Measurements from ENCODE around the gene SLC38A5. TPM values are rescaled to one million over a fixed set of nuclear protein-coding genes. Genes with fewer than 3 reads are reported as not detected.

SLC38A5 gene
- total RNA-seq, 1 experiment from 2014 or later: 0.46 TPM

- H3K27ac ChIP-seq: no peak overlapping the region
- H3K9me3 ChIP-seq (ENCODE audit: insufficient read depth, low read depth): no peaks in the 10 kb centered on the region
- H3F3A ChIP-seq (ENCODE audit: insufficient read depth, low read depth): no peaks in the 10 kb centered on the region
- H3K9me2 ChIP-seq (ENCODE audit: insufficient read depth): no peaks in the 10 kb centered on the region
- no peaks in the 10 kb centered on the region for H3K4me1 ChIP-seq (replicated peaks; ENCODE audit: insufficient read depth)
- no peaks in the 10 kb centered on the region for H3K79me2 ChIP-seq (ENCODE audit: low read depth)
- ChIA-PET CTCF (no interaction called here), POLR2A (ENCODE audit: unreplicated experiment) (no interaction called here)
- H4K20me1 ChIP-seq (ENCODE audit: insufficient read depth): no peaks in the 10 kb centered on the region
- intact Hi-C loops (cut with micrococcal nuclease; ENCODE audit: unreplicated experiment): no loop called here
- no peak for DNase-seq
- H3K36me3 ChIP-seq (ENCODE audit: low read depth): no peaks in the 10 kb centered on the region
- H2AFZ ChIP-seq: no peak overlapping the region
- no peaks in the 10 kb centered on the region for H3K27me3 ChIP-seq (ENCODE audit: insufficient read depth, low read depth)
- BruUV-seq (replicated peaks): no TSS peak
- no peak overlapping the region for H3K4me3 ChIP-seq
- H3K4me2 ChIP-seq: no peak overlapping the region
- TF ChIP-seq CTCF (conservative IDR thresholded peaks at IDR 0.05) (no peak), EZH2 (IDR thresholded peaks at IDR 0.05; ENCODE audit: low read depth) (no peak)
These were observed 1.8 kb downstream of the SLC38A5 start for GRCh38 chrX:48468247-48468671.

- intact Hi-C loops (cut with micrococcal nuclease; ENCODE audit: unreplicated experiment): no loop called here
These were observed 2.7 kb downstream of the SLC38A5 start for GRCh38 chrX:48467281-48467761.

GRCh38 chrX:48466696-48467095, 3.4 kb downstream of the SLC38A5 start:
- Histone ChIP-seq H3K27me3 (ENCODE audit: insufficient read depth, low read depth) (no peaks in the 10 kb centered on the region), H3K27ac (no peak overlapping the region), H3K9me2 (ENCODE audit: insufficient read depth) (no peaks in the 10 kb centered on the region), H3K9me3 (ENCODE audit: insufficient read depth, low read depth) (no peaks in the 10 kb centered on the region), H3K4me1 (replicated peaks; ENCODE audit: insufficient read depth) (no peaks in the 10 kb centered on the region), H4K20me1 (ENCODE audit: insufficient read depth) (no peaks in the 10 kb centered on the region), H3K4me2 (no peak overlapping the region), H2AFZ (no peak overlapping the region), H3F3A (ENCODE audit: insufficient read depth, low read depth) (no peaks in the 10 kb centered on the region), H3K36me3 (ENCODE audit: low read depth) (no peaks in the 10 kb centered on the region), H3K79me2 (ENCODE audit: low read depth) (no peaks in the 10 kb centered on the region), H3K4me3 (no peak overlapping the region)
- CTCF ChIA-PET: no interaction called here
- no peak for TF ChIP-seq EZH2 (IDR thresholded peaks at IDR 0.05; ENCODE audit: low read depth)
- no peak for TF ChIP-seq CTCF (conservative IDR thresholded peaks at IDR 0.05)
- DNase-seq: no peak
- POLR2A ChIA-PET (ENCODE audit: unreplicated experiment): no interaction called here
- no TSS peak for BruUV-seq (replicated peaks)
- intact Hi-C loops (cut with micrococcal nuclease; ENCODE audit: unreplicated experiment): no loop called here

More at GRCh38 chrX:48467281-48467761, 2.7 kb downstream of the SLC38A5 start:
- no peak for DNase-seq
- H3K27ac ChIP-seq: no peak overlapping the region
- no peaks in the 10 kb centered on the region for H3K9me3 ChIP-seq (ENCODE audit: insufficient read depth, low read depth)
- no peaks in the 10 kb centered on the region for H3K4me1 ChIP-seq (replicated peaks; ENCODE audit: insufficient read depth)
- no peaks in the 10 kb centered on the region for H3F3A ChIP-seq (ENCODE audit: insufficient read depth, low read depth)
- H2AFZ ChIP-seq: no peak overlapping the region
- no peaks in the 10 kb centered on the region for H3K9me2 ChIP-seq (ENCODE audit: insufficient read depth)
- no TSS peak for BruUV-seq (replicated peaks)
- no peaks in the 10 kb centered on the region for H4K20me1 ChIP-seq (ENCODE audit: insufficient read depth)
- TF ChIP-seq CTCF (conservative IDR thresholded peaks at IDR 0.05) (no peak), EZH2 (IDR thresholded peaks at IDR 0.05; ENCODE audit: low read depth) (no peak)
- POLR2A ChIA-PET (ENCODE audit: unreplicated experiment): no interaction called here
- CTCF ChIA-PET: no interaction called here
- no peak overlapping the region for H3K4me2 ChIP-seq
- H3K4me3 ChIP-seq: no peak overlapping the region
- no peaks in the 10 kb centered on the region for H3K79me2 ChIP-seq (ENCODE audit: low read depth)
- H3K27me3 ChIP-seq (ENCODE audit: insufficient read depth, low read depth): no peaks in the 10 kb centered on the region
- no peaks in the 10 kb centered on the region for H3K36me3 ChIP-seq (ENCODE audit: low read depth)

All from PC-9 (cell line).